GM11168 (cell line): ENCODE measurements around the gene TMC1.
"Not testable (repeated sequence)": the region's sequence is repeated elsewhere in the genome, so short reads cannot be mapped to it uniquely, and the experiment has no call there.

Experiments
- in situ Hi-C: fragments of 300-500 bp; cut with MboI; formaldehyde crosslinking; loops from one replicate; pipeline ENCODE4 v1.12.0; 2022; ENCODE audit warnings: low sequenced_read_pairs; ENCODE audit not compliant: unreplicated experiment

TMC1 gene

GRCh38 chr9:72521416-72521815 lies at the start of gene TMC1:
Gene TMC1, plus strand, starts transcription at chr9:72521608. Its CDS starts 127,041 bp downstream, at chr9:72648649.
- in situ Hi-C loops: not testable (repeated sequence)

GRCh38 chr9:72473474-72474261 lies 47.7 kb upstream of the TMC1 start:
- in situ Hi-C loops: no loop called here

GRCh38 chr9:72474676-72475075 lies 46.7 kb upstream of the TMC1 start:
- in situ Hi-C loops: no loop called here

GRCh38 chr9:72476100-72476499 lies 45.3 kb upstream of the TMC1 start:
- in situ Hi-C loops: no loop called here

- in situ Hi-C loops: no loop called here
Observed at GRCh38 chr9:72476617-72477437, 44.6 kb upstream of the TMC1 start.

GRCh38 chr9:72477930-72478518 lies 43.4 kb upstream of the TMC1 start:
- in situ Hi-C loops: no loop called here

- in situ Hi-C loops: no loop called here
Observed at GRCh38 chr9:72478966-72479365, 42.4 kb upstream of the TMC1 start.

GRCh38 chr9:72480261-72480660 lies 41.1 kb upstream of the TMC1 start:
- in situ Hi-C loops: not testable (repeated sequence)

GRCh38 chr9:72480921-72481320 lies 40.5 kb upstream of the TMC1 start:
- in situ Hi-C loops: no loop called here

- in situ Hi-C loops: no loop called here
Observed at GRCh38 chr9:72485821-72486593, 35.4 kb upstream of the TMC1 start.

- in situ Hi-C loops: no loop called here
Observed at GRCh38 chr9:72486594-72486955, 34.8 kb upstream of the TMC1 start.

- in situ Hi-C loops: not testable (repeated sequence)
Observed at GRCh38 chr9:72487665-72488064, 33.7 kb upstream of the TMC1 start.

- in situ Hi-C loops: no loop called here
Observed at GRCh38 chr9:72489986-72490385, 31.4 kb upstream of the TMC1 start.

GRCh38 chr9:72491242-72491641 lies 30.2 kb upstream of the TMC1 start:
- in situ Hi-C loops: no loop called here

- in situ Hi-C loops: no loop called here
Observed at GRCh38 chr9:72494051-72494450, 27.4 kb upstream of the TMC1 start.

GRCh38 chr9:72497447-72498046 lies 23.9 kb upstream of the TMC1 start:
- in situ Hi-C loops: no loop called here

GRCh38 chr9:72506615-72507014 lies 14.8 kb upstream of the TMC1 start:
- in situ Hi-C loops: no loop called here

GRCh38 chr9:72509053-72509452 lies 12.4 kb upstream of the TMC1 start:
- in situ Hi-C loops: no loop called here

- in situ Hi-C loops: no loop called here
Observed at GRCh38 chr9:72509635-72510034, 11.8 kb upstream of the TMC1 start.

GRCh38 chr9:72521011-72521410 lies 397 bp upstream of the TMC1 start:
- in situ Hi-C loops: not testable (repeated sequence)
